GM12878 (cell line): ENCODE measurements around the gene SEMA4F. TPM values are rescaled to one million over a fixed set of nuclear protein-coding genes. Genes with fewer than 3 reads are reported as not detected.

Experiments used
- BMI1 ChIP-seq: fragments of 450-650 bp; IDR thresholded peaks from 2 replicates; pipeline ENCODE4 v1.6.1; 2016; ENCODE audit warnings: mild to moderate bottlenecking, moderate library complexity, borderline replicate concordance
- KLF5 ChIP-seq: fragments of 450-650 bp; IDR thresholded peaks from 2 replicates; pipeline ENCODE4 v1.6.1; 2014; ENCODE audit warnings: mild to moderate bottlenecking; ENCODE audit not compliant: partially characterized antibody
- MYB ChIP-seq: fragments of 150-350 bp; IDR thresholded peaks from 2 replicates; pipeline ENCODE4 v1.6.1; 2014; ENCODE audit warnings: mild to moderate bottlenecking, low read depth, low read length, borderline replicate concordance
- NBN ChIP-seq: fragments of 450-650 bp; IDR thresholded peaks from 2 replicates; pipeline ENCODE4 v1.6.1; 2016
- RUNX3 ChIP-seq: IDR thresholded peaks from 2 replicates; pipeline ENCODE4 v1.6.1; 2012; ENCODE audit warnings: low read length, inconsistent platforms
- SMC3 ChIP-seq: IDR thresholded peaks from 2 replicates; pipeline ENCODE4 v1.6.1; 2011; ENCODE audit warnings: low read length, improper control_type of control experiment, borderline replicate concordance
- SUPT20H ChIP-seq: IDR thresholded peaks from 2 replicates; pipeline ENCODE4 v1.6.1; 2011; ENCODE audit warnings: low read depth, mild to moderate bottlenecking, low read length, moderate library complexity, borderline replicate concordance; ENCODE audit not compliant: control insufficient read depth
- TARDBP ChIP-seq: IDR thresholded peaks from 2 replicates; pipeline ENCODE4 v1.6.1; 2016; ENCODE audit warnings: borderline replicate concordance
- TBL1XR1 ChIP-seq: IDR thresholded peaks from 2 replicates; pipeline ENCODE4 v1.6.1; 2012; ENCODE audit warnings: low read depth, low read length, improper control_type of control experiment
- TCF3 ChIP-seq: IDR thresholded peaks from 2 replicates; pipeline ENCODE4 v1.6.1; 2012; ENCODE audit warnings: low read depth, mild to moderate bottlenecking, low read length, borderline replicate concordance; ENCODE audit not compliant: insufficient read depth
- ZNF207 ChIP-seq: fragments of 450-650 bp; IDR thresholded peaks from 2 replicates; pipeline ENCODE4 v1.6.1; 2014; ENCODE audit warnings: antibody characterized with exemption, mild to moderate bottlenecking, borderline replicate concordance
- ZNF274 ChIP-seq: IDR thresholded peaks from one replicate; pipeline ENCODE4 v1.8.0; 2011; ENCODE audit not compliant: insufficient read length, insufficient read depth
- polyA plus RNA-seq, 11 experiments: library from polyadenylated mRNA; depleted of rRNA in 4 of 11; unstranded in 6 of 11; stranded (reverse) in 5 of 11; fragments of >200 nt; fragmentation: Nextera tagmentation in 4 of 11; fragmentation: Illumina TruSeq in 1 of 11; extraction: Ambion mirVana in 4 of 11; extraction: Trizol in 1 of 11; gene quantifications; 1 replicate in 1 of 11; 2 replicates in 10 of 11; pipeline versions ENCODE4 v1.2.1 to v1.2.3, GENCODE V29; 2011 to 2016; ENCODE audit warnings: inconsistent platforms in 2 of 11, missing spikeins in 2 of 11, low read depth in 1 of 11
- total RNA-seq, 4 experiments: library from RNA; depleted of rRNA in 3 of 4; stranded (reverse); fragments of >200 nt in 3 of 4; fragmentation: Illumina TruSeq in 1 of 4; extraction: Trizol in 1 of 4; gene quantifications; 2 replicates each; pipeline versions ENCODE4 v1.2.1 to v1.2.3, GENCODE V29; 2013 to 2021
- TF ChIP-seq, protein P1 (sequence below): fragments of 450-650 bp; IDR thresholded peaks from 2 replicates; pipeline ENCODE4 v1.6.1; 2014; ENCODE audit warnings: mild to moderate bottlenecking
- TF ChIP-seq, protein P2 (sequence below): fragments of 450-650 bp; IDR thresholded peaks from 2 replicates; pipeline ENCODE4 v1.6.1; 2017; ENCODE audit warnings: low read depth, mild to moderate bottlenecking, moderate library complexity
- TF ChIP-seq, protein P3 (sequence below): IDR thresholded peaks from 2 replicates; pipeline ENCODE4 v1.6.1; 2011; ENCODE audit warnings: low read depth, mild to moderate bottlenecking, low read length, moderate library complexity, borderline replicate concordance; ENCODE audit errors: extremely low read depth
- TF ChIP-seq, protein P4 (sequence below): IDR thresholded peaks from 2 replicates; pipeline ENCODE4 v1.6.1; 2011; ENCODE audit warnings: low read depth, low read length, improper control_type of control experiment, borderline replicate concordance

Gene SEMA4F
- total and polyA plus RNA-seq, 10 of the 15 experiments (the other 5 are each of a cell fraction or from before 2014, with no cell fraction given) = 0.26 to 3.0 (median 2.1) TPM

DNA sequence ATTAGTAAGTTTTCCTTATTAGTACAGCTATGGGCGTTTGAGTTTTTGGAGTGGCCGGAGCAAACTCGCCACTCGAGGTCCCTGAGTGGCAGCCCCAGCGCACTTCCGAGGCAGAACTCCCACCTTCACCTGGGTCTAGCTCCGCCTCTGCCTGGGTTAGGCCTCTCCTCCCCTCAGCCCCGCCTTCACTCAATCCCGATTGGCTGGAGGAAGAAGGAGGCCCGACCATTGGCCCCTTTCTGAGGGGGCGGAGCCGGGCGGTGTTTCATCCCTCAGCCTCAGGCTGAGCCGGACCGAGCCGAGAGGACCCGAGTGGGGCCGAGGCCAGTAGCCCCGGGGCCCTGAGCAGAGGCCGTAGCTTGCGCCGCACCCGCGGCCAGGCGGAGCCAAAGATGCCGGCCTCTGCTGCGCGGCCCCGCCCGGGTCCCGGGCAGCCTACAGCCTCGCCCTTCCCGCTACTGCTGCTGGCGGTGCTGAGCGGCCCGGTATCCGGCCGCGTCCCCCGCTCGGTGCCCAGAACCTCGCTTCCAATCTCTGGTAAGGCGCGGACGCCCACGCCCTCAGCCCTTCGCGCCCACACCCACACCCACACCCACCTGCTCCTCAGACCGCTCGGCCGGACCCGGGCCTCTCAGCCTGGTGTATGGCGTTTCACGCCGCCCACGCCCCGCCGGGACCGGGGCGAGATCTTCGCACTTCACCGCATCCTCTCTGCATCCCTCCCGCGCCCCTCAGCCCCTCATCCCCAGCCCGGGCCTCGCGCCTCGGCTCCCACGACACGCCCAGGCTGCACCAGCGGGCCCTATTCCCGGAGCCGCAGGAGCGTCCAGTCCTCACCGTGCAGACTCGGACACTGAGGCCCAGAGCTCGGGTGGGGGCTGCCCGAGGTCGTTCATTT is at the start of gene SEMA4F (continued):
- TF ChIP-seq ZNF207 (no peak), MYB (no peak), ZNF274 (no peak), RUNX3 (no peak), SUPT20H (no peak), BMI1 (no peak), TARDBP (no peak), KLF5 (no peak), TCF3 (no peak), NBN (no peak), TBL1XR1 (no peak), SMC3 (no peak)
- TF ChIP-seq, protein P1, sequence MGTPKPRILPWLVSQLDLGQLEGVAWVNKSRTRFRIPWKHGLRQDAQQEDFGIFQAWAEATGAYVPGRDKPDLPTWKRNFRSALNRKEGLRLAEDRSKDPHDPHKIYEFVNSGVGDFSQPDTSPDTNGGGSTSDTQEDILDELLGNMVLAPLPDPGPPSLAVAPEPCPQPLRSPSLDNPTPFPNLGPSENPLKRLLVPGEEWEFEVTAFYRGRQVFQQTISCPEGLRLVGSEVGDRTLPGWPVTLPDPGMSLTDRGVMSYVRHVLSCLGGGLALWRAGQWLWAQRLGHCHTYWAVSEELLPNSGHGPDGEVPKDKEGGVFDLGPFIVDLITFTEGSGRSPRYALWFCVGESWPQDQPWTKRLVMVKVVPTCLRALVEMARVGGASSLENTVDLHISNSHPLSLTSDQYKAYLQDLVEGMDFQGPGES = peak; percentile 65
- TF ChIP-seq, protein P2, sequence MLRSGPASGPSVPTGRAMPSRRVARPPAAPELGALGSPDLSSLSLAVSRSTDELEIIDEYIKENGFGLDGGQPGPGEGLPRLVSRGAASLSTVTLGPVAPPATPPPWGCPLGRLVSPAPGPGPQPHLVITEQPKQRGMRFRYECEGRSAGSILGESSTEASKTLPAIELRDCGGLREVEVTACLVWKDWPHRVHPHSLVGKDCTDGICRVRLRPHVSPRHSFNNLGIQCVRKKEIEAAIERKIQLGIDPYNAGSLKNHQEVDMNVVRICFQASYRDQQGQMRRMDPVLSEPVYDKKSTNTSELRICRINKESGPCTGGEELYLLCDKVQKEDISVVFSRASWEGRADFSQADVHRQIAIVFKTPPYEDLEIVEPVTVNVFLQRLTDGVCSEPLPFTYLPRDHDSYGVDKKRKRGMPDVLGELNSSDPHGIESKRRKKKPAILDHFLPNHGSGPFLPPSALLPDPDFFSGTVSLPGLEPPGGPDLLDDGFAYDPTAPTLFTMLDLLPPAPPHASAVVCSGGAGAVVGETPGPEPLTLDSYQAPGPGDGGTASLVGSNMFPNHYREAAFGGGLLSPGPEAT = no peak
- TF ChIP-seq, protein P3, sequence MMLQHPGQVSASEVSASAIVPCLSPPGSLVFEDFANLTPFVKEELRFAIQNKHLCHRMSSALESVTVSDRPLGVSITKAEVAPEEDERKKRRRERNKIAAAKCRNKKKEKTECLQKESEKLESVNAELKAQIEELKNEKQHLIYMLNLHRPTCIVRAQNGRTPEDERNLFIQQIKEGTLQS = no peak
- TF ChIP-seq, protein P4, sequence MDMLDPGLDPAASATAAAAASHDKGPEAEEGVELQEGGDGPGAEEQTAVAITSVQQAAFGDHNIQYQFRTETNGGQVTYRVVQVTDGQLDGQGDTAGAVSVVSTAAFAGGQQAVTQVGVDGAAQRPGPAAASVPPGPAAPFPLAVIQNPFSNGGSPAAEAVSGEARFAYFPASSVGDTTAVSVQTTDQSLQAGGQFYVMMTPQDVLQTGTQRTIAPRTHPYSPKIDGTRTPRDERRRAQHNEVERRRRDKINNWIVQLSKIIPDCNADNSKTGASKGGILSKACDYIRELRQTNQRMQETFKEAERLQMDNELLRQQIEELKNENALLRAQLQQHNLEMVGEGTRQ = no peak
